Retinal pigment epithelial cell (primary cell): ENCODE data around the gene WDR86.

ENCODE experiments used
- DNase-seq: peaks from one replicate; pipeline ENCODE4 v3.0.0-alpha.2; 2010; ENCODE audit warnings: low read depth
- H3K4me3 ChIP-seq: 2 replicates; pipeline ENCODE4 v1.5.1; 2011; ENCODE audit warnings: mild to moderate bottlenecking, low read length, control low read depth, moderate library complexity
- TF ChIP-seq, protein P1 (sequence below): conservative IDR thresholded peaks from 2 replicates; pipeline ENCODE4 v1.5.1; 2011; ENCODE audit warnings: low read depth, low read length, control low read depth, inconsistent platforms

WDR86 gene

DNA sequence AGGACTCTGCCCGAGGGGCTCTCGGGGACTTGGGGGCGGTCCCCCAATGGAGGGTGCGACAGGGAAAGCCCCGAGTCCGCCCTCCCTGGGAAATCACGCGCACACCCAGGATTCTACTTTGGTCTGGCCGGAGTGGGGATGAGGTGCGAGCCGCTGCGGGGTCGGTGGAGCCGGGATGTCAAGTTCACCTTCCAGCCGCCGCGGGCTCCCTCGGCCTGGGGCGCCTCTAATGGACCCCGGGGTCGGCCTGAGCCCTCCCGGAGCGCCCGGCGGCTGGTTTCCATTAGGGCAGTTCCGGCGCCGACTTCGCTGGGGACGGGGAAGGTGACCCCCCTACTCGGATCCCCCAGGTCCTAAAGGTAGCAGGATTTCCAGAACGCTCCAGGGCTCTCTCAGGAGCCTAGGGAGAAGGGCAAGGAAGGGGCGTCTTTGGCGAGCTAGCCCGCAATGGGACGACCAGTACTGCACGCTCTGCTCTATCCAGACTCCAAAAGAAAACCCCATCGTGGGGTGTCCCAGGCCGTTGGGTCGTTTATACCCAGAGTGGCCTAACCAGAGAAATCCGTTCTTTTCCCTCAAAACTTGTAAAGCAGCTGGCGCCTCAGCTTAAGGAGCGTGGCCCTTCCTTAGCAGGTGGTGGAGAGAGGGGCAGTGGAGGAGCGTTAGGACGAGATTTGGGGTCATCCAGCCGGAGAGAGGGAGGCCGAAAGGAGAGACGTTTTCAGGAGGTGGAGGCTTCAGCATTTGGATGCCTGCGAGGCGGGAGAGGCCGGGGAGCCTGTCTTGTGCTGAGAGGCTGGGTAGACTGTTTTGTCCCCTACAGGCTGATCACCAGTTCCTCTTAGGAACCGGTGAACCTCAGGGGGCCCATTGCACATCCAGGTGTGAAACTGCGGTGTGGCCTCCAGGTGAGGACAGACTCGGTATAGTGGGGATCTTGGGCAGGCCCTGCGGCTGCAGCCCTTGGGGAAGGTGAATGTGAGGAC is 860 bp upstream of the WDR86 start:
- peak overlapping the region; percentile 77 for H3K4me3 ChIP-seq
- no peak for DNase-seq
- TF ChIP-seq, protein P1, sequence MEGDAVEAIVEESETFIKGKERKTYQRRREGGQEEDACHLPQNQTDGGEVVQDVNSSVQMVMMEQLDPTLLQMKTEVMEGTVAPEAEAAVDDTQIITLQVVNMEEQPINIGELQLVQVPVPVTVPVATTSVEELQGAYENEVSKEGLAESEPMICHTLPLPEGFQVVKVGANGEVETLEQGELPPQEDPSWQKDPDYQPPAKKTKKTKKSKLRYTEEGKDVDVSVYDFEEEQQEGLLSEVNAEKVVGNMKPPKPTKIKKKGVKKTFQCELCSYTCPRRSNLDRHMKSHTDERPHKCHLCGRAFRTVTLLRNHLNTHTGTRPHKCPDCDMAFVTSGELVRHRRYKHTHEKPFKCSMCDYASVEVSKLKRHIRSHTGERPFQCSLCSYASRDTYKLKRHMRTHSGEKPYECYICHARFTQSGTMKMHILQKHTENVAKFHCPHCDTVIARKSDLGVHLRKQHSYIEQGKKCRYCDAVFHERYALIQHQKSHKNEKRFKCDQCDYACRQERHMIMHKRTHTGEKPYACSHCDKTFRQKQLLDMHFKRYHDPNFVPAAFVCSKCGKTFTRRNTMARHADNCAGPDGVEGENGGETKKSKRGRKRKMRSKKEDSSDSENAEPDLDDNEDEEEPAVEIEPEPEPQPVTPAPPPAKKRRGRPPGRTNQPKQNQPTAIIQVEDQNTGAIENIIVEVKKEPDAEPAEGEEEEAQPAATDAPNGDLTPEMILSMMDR, result no peak

DNA sequence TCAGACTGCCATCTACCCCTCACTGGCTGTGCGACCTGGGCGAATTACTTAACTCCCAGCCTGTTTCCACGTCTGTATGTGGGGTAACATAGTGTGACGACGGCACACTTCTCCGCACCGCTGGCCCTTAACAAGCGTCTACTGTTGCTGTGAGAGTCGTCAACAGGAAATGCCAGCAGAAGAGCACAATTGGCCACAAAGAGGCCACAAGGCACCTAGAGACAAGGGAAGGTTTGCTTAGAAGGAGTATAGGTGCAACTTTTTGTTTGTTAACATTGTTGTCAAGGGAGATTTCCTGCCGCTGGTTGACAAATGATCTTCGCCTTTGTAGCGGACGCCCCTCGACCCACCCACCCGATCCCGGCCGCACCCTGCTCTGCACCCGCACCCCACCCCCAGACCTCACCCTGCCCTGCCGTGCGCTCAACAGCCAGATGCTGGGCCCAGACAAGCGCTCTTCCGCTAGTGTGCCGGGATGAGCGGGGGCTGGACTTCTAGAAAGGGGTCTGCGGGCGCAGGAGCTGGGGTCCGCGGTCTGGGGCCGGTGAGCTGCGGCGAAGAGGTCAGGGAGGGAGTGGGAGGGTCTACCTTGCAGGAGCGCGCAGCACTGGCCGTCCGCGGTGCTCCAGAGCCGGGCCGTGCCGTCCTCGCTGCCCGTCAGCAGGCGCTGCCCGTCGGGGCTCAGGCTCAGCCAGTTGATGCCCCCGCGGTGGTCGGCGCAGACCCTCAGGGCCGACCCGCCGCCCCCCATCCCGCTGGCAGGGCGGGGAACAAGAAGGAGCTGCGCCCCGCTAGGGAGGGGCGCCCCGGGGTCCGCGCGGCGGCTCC is 785 bp downstream of the WDR86 start:
- H3K4me3 ChIP-seq, result peak overlapping the region; percentile 77
- DNase-seq, result no peak
- TF ChIP-seq, protein P1, result no peak

DNA sequence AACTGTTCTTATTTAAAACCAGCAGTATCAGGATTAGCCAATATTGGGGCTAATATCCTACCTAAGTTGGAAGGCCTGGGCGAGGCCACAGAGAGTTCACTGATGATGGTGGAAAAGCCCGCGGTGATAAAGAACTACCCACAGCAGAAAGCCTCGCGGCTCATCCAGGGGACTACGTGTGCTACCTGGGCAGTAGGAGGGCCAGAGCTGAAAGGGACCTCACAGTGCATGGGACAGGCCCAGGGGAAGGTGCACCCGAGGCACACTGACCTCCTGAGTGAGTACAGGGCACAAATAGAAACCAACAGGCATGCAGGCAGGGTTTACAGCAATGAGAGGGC is 1.4 kb downstream of the WDR86 start:
- DNase-seq, result no peak
- peak overlapping the region; percentile 77 for H3K4me3 ChIP-seq
- TF ChIP-seq, protein P1, result no peak

DNA sequence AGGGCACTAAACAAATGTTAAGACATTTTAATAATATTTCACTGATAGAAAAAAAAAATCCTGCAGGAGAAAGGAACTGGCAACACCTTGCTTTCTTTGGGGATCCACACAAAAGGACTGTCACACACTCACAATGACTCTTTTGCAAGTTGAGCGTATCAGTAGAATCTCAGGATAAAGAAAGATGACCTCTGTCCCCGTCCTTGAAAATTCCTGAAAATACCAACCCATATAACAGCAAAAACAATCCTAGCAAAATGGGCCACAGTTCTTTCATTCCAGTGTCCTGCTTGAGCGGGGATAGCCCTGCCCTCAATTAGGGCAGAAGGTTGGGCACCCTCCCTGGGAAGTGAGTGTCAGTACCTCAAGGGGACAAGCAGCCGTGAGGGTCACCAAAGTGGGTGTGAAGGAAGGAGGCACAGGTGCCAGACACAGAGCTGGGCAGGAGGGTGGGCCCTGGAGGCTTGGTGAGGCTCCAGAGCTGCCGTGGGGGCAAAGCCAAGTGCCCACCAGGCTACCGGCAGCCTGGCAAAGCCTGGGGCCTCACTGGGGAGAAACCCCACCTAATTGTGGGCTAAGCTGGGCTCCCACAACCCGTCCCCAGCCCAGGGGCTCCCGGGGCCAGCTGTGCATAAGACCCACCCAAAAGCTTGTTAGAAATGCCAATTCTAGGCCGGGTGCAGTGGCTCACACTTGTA is 2.8 kb downstream of the WDR86 start:
- H3K4me3 ChIP-seq, result no peak overlapping the region
- no peak for DNase-seq
- TF ChIP-seq, protein P1, result no peak

DNA sequence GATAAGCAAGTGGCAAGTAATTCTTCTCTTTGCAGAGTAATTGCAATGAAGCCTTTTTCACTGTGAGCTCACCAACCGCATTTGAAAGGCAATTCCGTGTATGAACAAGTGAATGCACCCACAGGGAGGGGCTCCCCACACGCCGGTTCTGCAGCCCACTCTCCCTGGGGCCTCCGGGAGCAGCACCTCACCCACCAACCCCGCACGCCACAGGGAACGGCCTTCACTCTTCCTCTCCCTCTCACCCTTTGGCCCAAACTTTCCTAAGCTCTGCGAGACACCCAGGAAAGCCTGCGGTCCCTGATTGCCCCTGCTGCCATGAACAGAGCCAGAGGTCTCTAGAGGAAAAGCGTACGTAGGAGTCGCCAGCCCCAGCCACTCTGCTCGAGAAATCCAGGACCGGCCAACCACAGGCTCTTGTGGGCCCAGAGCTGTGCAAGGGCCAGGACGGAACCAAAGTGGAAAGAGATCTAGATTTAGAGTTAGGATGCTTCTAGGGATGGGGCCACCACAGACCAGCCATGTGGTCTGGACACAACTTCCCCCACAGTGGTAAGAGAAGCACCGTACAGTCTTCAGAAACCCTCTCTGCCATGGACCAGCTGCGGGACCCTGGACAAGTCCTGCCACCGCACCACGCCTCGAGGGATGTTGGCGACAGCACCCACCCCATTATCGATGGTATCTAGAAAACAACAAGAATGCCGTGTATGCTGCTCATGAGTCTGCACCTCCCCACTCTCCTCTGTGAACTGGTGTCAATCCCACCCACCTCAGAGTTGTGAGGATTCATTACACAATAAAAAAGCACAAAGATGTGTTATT is 3.6 kb downstream of the WDR86 start:
- TF ChIP-seq, protein P1, result no peak
- no peak for DNase-seq
- H3K4me3 ChIP-seq, result no peak overlapping the region

DNA sequence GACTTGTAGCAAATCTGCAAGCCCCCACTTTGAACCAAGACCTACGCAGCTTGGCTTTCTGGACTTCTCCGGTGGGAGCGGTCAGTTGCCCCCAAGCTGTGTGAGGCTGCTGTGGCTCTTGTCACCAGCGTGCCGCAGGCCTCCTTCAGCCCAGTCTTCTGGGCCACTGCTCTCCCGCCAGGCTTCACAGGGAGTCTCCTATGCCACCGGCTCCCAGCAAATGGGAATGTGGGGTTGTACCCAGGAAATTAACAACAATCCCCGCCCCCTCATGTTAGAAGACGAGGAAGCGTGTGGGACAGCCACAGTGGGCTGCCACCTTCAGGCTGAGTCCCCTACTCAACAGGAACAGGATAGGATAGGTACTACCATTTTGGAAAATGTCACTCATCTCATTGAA is 4.2 kb downstream of the WDR86 start:
- TF ChIP-seq, protein P1, result no peak
- H3K4me3 ChIP-seq, result no peak overlapping the region
- no peak for DNase-seq
